HEK293T (cell line): Measurements from ENCODE around the gene LEAP2.

Experiments used
- BHLHE40 ChIP-seq: fragments of 450-650 bp; IDR thresholded peaks from 2 replicates; pipeline ENCODE4 v1.6.1; 2016; ENCODE audit warnings: mild to moderate bottlenecking, moderate library complexity, borderline replicate concordance
- CTBP1 ChIP-seq: fragments of 450-650 bp; IDR thresholded peaks from 2 replicates; pipeline ENCODE4 v1.6.1; 2016; ENCODE audit warnings: borderline replicate concordance
- ELF4 ChIP-seq: fragments of 450-650 bp; IDR thresholded peaks from 2 replicates; pipeline ENCODE4 v1.6.1; 2017; ENCODE audit warnings: antibody characterized with exemption
- HDGF ChIP-seq: fragments of 450-650 bp; IDR thresholded peaks from 2 replicates; pipeline ENCODE4 v1.6.1; 2017; ENCODE audit warnings: antibody characterized with exemption, borderline replicate concordance
- SUZ12 ChIP-seq: fragments of 450-650 bp; IDR thresholded peaks from 2 replicates; pipeline ENCODE4 v1.6.1; 2016; ENCODE audit warnings: mild to moderate bottlenecking

DNA sequence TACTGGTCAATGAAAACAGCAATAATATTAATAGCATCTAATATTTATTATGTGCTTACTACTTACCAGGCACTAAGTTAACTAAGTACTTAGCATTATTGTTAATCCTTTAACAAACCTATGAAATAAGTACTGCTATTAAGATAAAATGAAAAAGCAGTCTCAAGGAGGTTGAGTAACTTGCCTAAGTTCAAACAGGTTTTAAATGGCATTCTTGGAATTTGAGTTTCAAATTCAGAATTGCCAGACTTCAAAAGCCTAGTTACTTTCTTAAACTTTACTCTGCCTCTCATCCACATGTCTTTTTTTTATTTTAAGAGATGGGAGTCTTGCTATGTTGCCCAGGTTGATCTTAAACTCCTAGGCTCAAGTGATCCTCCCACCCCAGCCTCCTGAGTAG lies 16.0 kb downstream of the LEAP2 start:
- TF ChIP-seq HDGF, result no peak
- no peak for TF ChIP-seq ELF4
- no peak for TF ChIP-seq SUZ12
- TF ChIP-seq CTBP1, result no peak
- TF ChIP-seq BHLHE40, result no peak
